Neural crest cell (in vitro differentiated cells): ENCODE results near the gene LLGL2. TPM values are rescaled to one million over a fixed set of nuclear protein-coding genes. Genes with fewer than 3 reads are reported as not detected.

ENCODE experiments used
- DNase-seq: peaks from one replicate; pipeline ENCODE4 v3.0.0; 2021; ENCODE audit warnings: low read depth, mixed read lengths, low spot score
- H3K27ac Mint-ChIP-seq: one replicate; pipeline ENCODE4 v1.8.0; 2021; ENCODE audit warnings: mild to moderate bottlenecking, mixed read lengths; ENCODE audit not compliant: unreplicated experiment
- H3K27me3 Mint-ChIP-seq: 2 replicates; pipeline ENCODE4 v1.8.0; 2021; ENCODE audit warnings: low read depth, mild to moderate bottlenecking, mixed read lengths
- H3K36me3 Mint-ChIP-seq: 2 replicates; pipeline ENCODE4 v1.8.0; 2021; ENCODE audit warnings: low read depth, mild to moderate bottlenecking, mixed read lengths
- H3K4me1 Mint-ChIP-seq: 2 replicates; pipeline ENCODE4 v1.8.0; 2021; ENCODE audit warnings: mixed read lengths
- H3K4me3 Mint-ChIP-seq: one replicate; pipeline ENCODE4 v1.8.0; 2021; ENCODE audit warnings: mild to moderate bottlenecking, mixed read lengths
- H3K9me3 Mint-ChIP-seq: 2 replicates; pipeline ENCODE4 v1.8.0; 2021; ENCODE audit warnings: mixed read lengths
- total RNA-seq: library from RNA; stranded (reverse); gene quantifications from 2 replicates; pipeline ENCODE4 v1.2.1, GENCODE V29; 2021
- TF ChIP-seq, protein P1 (sequence below): fragments of 200-600 bp; sonication (generic); conservative IDR thresholded peaks from 2 replicates; pipeline ENCODE4 v1.5.0; 2021; ENCODE audit warnings: antibody characterized with exemption, mild to moderate bottlenecking

The LLGL2 gene
- total RNA-seq, 1 donor from 2014 or later: 3.4 TPM

DNA sequence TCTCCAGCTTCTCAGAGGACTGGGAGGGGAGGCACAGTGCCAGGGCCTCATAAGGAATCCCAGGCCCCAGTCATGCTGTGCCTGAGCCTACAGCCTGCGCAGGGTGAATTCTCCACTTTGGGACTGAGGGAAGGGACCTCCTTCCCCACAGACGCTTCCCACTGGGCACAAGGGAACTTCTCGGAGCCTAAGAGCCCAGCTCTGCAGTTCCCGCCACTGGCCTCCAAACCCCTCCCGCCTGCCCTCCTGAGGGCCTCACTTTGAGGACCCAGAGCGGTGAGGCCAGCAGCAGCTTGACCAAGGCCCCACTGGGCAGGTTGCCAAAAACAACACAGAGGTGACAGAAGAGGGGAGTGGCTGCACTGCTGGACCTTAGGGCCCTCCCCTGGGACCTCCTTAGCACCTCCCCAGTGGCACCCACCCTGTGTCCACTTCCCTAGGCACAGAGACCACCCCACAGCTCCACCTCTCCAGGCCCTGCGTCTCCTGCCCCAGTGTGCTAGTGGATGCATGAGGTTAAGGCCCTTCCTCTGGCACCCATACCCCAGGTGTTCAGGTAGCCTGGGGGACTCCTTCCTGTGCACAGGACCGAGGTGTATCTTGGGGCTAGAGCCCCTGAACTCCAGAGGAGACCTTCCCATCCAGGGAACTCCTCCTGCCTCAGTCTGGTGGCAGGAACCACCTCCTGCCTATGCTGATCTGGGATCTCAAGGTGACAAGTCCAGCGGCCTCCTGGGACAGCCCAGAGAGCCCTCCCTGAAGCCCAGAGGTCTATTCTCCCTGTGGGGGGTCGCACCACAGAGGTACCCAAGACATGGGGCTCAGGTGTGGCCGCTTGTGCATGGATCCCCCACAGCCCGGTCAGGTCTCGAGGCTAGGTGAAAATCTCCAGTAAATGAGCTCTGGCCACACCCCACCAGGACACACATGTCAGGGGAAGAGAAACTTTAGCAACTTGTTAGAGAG lies 13.6 kb upstream of the LLGL2 start:
- Mint-ChIP-seq H3K9me3 (no peaks in the 10 kb centered on the region), H3K27ac (no peak overlapping the region), H3K36me3 (no peaks in the 10 kb centered on the region), H3K27me3 (no peaks in the 10 kb centered on the region), H3K4me1 (peaks cover 47% of the 10 kb centered on the region), H3K4me3 (peak overlapping the region; percentile 87)
- DNase-seq: no peak
- TF ChIP-seq, protein P1, sequence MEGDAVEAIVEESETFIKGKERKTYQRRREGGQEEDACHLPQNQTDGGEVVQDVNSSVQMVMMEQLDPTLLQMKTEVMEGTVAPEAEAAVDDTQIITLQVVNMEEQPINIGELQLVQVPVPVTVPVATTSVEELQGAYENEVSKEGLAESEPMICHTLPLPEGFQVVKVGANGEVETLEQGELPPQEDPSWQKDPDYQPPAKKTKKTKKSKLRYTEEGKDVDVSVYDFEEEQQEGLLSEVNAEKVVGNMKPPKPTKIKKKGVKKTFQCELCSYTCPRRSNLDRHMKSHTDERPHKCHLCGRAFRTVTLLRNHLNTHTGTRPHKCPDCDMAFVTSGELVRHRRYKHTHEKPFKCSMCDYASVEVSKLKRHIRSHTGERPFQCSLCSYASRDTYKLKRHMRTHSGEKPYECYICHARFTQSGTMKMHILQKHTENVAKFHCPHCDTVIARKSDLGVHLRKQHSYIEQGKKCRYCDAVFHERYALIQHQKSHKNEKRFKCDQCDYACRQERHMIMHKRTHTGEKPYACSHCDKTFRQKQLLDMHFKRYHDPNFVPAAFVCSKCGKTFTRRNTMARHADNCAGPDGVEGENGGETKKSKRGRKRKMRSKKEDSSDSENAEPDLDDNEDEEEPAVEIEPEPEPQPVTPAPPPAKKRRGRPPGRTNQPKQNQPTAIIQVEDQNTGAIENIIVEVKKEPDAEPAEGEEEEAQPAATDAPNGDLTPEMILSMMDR: no peak

DNA sequence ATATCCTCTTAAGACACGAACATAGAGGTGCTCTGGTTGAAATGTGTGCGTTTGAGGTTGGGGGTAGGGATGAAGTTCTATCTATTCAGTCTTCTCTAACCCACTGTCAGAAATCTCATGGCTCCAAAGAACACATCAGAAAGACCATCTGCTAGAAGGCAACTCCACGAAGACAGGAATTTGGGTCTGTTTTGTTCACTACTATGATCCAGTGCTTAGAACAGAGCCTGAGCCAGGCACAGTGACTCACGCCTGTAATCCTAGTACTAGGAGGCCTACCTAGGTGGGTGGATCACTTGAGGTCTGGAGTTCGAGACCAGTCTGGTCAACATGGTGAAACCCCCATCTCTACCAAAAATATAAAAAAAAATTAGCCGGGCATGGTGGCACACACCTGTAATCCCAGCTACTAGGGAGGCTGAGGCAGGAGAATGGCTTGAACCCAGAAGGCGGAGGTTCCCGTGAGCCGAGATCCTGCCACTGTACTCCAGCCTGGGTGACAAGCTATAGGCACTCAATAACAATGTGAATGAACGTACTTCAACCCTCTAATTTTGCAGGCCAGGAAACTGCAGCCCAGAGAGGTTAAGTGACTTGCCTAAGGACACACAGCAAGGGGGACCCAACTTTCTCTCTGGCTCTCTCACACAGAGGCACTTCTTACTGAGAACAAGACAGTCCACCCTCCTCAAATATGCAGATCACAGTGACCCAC lies 12.4 kb upstream of the LLGL2 start:
- Mint-ChIP-seq H3K9me3 (no peaks in the 10 kb centered on the region), H3K27ac (peak overlapping the region; percentile 67), H3K4me3 (peak overlapping the region; percentile 87), H3K27me3 (no peaks in the 10 kb centered on the region), H3K36me3 (no peaks in the 10 kb centered on the region), H3K4me1 (peaks cover 52% of the 10 kb centered on the region)
- TF ChIP-seq, protein P1: no peak
- DNase-seq: no peak

DNA sequence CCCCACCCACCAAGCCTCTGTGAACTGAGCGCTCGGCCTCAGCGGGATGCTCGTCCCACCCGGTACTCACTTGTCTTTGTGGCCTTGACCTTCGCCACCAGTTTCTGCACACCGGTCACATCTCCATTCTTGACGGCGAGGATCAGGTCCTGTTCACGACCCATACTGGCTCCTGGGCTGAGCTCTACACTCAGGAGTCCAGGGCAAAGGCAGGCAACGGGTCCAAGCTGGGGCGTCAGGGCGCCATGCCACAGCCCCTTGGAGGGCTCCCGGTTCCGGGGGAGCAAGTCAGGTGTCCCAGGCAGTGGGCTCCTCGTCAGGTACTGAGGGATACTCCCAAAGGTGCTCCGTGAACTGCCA lies 11.9 kb upstream of the LLGL2 start:
- TF ChIP-seq, protein P1: no peak
- Mint-ChIP-seq H3K4me3 (peak overlapping the region; percentile 87), H3K4me1 (peaks cover 48% of the 10 kb centered on the region)

DNA sequence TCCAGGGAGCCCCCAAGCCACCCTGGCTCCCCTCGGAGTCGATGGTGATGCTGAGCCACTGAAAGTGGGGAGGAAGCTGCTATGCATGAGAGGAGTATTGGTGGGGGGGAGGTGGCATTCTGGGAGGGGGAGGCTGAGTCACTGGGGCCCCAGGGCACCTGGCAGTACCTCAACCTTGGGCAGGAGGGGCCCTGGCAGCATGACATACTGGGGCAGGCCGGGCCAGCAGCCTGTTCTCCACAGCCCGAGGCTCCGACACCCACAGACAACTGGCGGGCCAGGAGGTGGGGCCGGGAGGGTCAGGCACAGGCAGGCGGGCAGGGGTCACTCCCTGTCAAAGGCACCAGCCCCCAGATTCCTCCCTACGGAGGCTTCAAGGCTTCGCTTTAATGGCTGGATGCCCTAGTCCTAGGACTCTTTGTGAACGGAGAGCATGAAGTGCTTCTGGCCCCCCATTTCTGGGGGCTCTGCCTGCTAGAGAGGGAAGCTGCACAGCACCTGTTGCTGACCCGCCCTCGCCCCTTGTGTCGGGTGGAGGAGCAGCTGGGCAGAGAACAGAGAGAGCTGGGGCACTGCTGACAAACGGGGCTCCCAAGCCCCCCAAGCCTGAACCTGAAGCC lies 11.1 kb upstream of the LLGL2 start:
- no peak for DNase-seq
- Mint-ChIP-seq H3K36me3 (peaks cover 3% of the 10 kb centered on the region), H3K4me3 (peak overlapping the region; percentile 87), H3K4me1 (peaks cover 42% of the 10 kb centered on the region), H3K9me3 (no peaks in the 10 kb centered on the region), H3K27ac (no peak overlapping the region), H3K27me3 (no peaks in the 10 kb centered on the region)
- TF ChIP-seq, protein P1: no peak

More for the DNA sequence above, 11.9 kb upstream of the LLGL2 start:
- Mint-ChIP-seq H3K27me3 (no peaks in the 10 kb centered on the region), H3K36me3 (peaks cover 2% of the 10 kb centered on the region), H3K9me3 (no peaks in the 10 kb centered on the region), H3K27ac (peak overlapping the region; percentile 12)
- no peak for DNase-seq

DNA sequence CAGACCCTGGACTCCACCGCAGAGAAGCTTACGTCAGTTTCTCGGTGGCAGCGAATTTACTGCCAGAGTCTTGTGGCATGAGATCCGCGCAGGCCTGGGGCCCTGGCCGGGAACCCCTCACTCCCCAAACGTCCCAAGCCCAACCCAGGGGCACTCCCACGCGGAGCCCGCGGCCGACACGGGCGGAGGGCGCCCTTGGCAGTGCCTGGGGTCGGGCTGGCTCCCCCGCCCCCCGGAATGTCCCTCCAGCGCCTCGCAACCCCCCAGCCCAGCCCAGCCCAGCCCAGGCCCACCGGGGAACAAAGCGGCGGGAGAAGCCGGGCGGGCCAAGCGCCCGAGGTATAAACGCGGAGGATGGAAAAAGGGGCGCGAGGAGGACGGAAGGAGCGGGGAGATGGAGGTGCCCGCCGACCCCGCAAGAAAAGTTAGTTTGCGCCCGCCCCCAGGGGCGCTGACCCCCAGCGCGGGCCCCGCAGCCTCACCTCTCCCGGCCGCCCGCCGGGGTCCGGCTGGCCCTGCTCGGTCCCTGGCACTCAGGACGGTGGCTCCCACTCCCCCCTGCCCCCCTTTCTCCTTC lies 10.5 kb upstream of the LLGL2 start:
- Mint-ChIP-seq H3K9me3 (no peaks in the 10 kb centered on the region), H3K27me3 (no peaks in the 10 kb centered on the region), H3K36me3 (peaks cover 3% of the 10 kb centered on the region), H3K27ac (no peak overlapping the region), H3K4me3 (peak overlapping the region; percentile 91), H3K4me1 (peaks cover 38% of the 10 kb centered on the region)
- no peak for DNase-seq
- TF ChIP-seq, protein P1: no peak
